Esophagus muscularis mucosa (tissue), 4 donors: ENCODE measurements around the gene CD80. TPM values are rescaled to one million over a fixed set of nuclear protein-coding genes. Genes with fewer than 3 reads are reported as not detected.

Source experiments
- DNase-seq: peaks from one replicate; pipeline ENCODE4 v3.0.0-alpha.2; 2017; ENCODE audit errors: extremely low spot score
- H3K27ac ChIP-seq, 4 donors: fragments of 200-600 bp; sonication (generic); replicated peaks in 1 of 4; 1 replicate in 3 of 4; 2 replicates in 1 of 4; pipeline ENCODE4 v1.5.1; 2016 to 2019; ENCODE audit warnings: mild to moderate bottlenecking in 1 of 4
- H3K27me3 ChIP-seq, 4 donors: fragments of 200-600 bp; sonication (generic); one replicate each; pipeline versions ENCODE4 v1.5.1 to v1.6.0; 2016 to 2019
- H3K36me3 ChIP-seq, 4 donors: fragments of 200-600 bp; sonication (generic); one replicate each; pipeline ENCODE4 v1.5.1; 2016 to 2019
- H3K4me1 ChIP-seq, 4 donors: fragments of 200-600 bp; sonication (generic); one replicate each; pipeline ENCODE4 v1.5.1; 2016 to 2019
- H3K4me3 ChIP-seq, 4 donors: fragments of 200-600 bp; sonication (generic); 1 replicate in 2 of 4; 2 replicates in 2 of 4; pipeline ENCODE4 v1.5.1; 2016 to 2019; ENCODE audit warnings: mild to moderate bottlenecking in 4 of 4, moderate library complexity in 1 of 4
- H3K9me3 ChIP-seq, 4 donors: fragments of 200-600 bp; sonication (generic); 1 replicate in 3 of 4; 2 replicates in 1 of 4; pipeline ENCODE4 v1.5.1; 2016 to 2019
- EP300 ChIP-seq: sonication (generic); formaldehyde crosslinking; IDR thresholded peaks from one replicate; pipeline ENCODE4 v1.6.1; 2017; ENCODE audit warnings: antibody characterized with exemption
- POLR2A ChIP-seq: fragments of 450-650 bp; IDR thresholded peaks from one replicate; pipeline ENCODE4 v1.6.1; 2017; ENCODE audit warnings: antibody characterized with exemption, moderate library complexity, mild to moderate bottlenecking, low read depth
- POLR2AphosphoS5 ChIP-seq, 2 donors: sonication (generic); formaldehyde crosslinking; IDR thresholded peaks; one replicate each; pipeline ENCODE4 v1.6.1; 2017; ENCODE audit warnings: antibody characterized with exemption in 2 of 2
- WGBS: methylation state at CpG from one replicate; pipeline ENCODE4 v1.1.5; 2018; 5-methylcytosine and 5-hydroxymethylcytosine counted together
- intact Hi-C: fragments of 100-400 bp; cut with DNase I; formaldehyde crosslinking; loops from one replicate; pipeline ENCODE4 v1.15.1; 2023
- total RNA-seq, 4 donors: library from RNA; depleted of rRNA; stranded (reverse); fragments of >200 nt; gene quantifications; one replicate each; pipeline versions ENCODE4 v1.1.0 to v1.2.1, GENCODE V29; 2016
- TF ChIP-seq, protein P1 (sequence below), 3 experiments: fragments of 200-600 bp in 2 of 3; fragments of 450-650 bp in 1 of 3; sonication (generic) in 2 of 3; IDR thresholded peaks; one replicate each; pipeline ENCODE4 v1.5.1; 2017 to 2019; ENCODE audit warnings: antibody characterized with exemption in 3 of 3, mild to moderate bottlenecking in 2 of 3, moderate library complexity in 1 of 3

CD80 gene
- total RNA-seq, 4 donors from 2014 or later = 0.26 to 1.3 TPM; not detected in 2

DNA sequence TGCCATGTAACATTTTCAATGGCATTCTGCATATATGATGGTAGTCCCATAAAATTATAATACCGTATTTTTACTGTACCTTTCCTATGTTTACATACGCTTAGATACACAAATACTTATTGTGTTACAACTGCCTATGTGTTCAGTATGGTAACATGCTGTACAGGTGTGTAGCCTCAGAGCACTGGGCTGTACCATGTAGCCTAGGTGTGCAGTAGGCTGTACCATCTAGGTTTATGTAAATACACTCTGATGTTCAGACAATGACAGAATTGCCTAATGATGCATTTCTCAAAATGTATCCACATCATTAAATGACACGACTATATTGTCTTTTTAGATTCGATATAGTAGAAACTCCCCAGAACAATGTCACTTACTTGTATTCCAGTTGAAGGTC is 22.7 kb downstream of the CD80 start:
- Histone ChIP-seq H3K4me1 (no peaks in the 10 kb centered on the region), H3K27ac (no peak overlapping the region), H3K27me3 (no peaks in the 10 kb centered on the region), H3K4me3 (no peak overlapping the region), H3K9me3 (no peaks in the 10 kb centered on the region), H3K36me3 (no peaks in the 10 kb centered on the region)
- DNase-seq = peak; percentile 4
- WGBS = 91% methylated on average over 4 of the region's 4 CpGs
- TF ChIP-seq POLR2AphosphoS5 (IDR thresholded peaks at IDR 0.05) = no peak
- no peak for TF ChIP-seq POLR2A
- TF ChIP-seq, protein P1, sequence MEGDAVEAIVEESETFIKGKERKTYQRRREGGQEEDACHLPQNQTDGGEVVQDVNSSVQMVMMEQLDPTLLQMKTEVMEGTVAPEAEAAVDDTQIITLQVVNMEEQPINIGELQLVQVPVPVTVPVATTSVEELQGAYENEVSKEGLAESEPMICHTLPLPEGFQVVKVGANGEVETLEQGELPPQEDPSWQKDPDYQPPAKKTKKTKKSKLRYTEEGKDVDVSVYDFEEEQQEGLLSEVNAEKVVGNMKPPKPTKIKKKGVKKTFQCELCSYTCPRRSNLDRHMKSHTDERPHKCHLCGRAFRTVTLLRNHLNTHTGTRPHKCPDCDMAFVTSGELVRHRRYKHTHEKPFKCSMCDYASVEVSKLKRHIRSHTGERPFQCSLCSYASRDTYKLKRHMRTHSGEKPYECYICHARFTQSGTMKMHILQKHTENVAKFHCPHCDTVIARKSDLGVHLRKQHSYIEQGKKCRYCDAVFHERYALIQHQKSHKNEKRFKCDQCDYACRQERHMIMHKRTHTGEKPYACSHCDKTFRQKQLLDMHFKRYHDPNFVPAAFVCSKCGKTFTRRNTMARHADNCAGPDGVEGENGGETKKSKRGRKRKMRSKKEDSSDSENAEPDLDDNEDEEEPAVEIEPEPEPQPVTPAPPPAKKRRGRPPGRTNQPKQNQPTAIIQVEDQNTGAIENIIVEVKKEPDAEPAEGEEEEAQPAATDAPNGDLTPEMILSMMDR (IDR thresholded peaks at IDR 0.05) = no peak
- no peak for TF ChIP-seq EP300
- intact Hi-C loops = no loop called here

DNA sequence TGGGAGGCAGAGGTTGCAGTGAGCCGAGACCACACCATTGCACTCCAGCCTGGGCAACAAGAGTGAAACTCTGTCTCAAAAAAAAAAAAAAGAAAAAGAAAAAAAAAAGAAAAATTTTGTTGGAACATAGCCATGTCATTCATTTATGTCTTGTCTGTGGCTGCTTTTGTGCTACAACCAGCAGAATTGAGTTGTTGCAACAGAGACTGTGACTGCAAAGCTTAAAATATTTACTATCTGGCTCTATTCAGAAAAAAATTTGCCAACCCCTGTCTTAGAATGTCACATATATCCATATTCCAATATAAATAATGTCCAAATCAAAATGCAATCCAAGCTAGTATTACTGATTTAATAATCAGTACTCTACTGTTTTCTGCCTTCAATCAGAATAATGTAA is 25.1 kb downstream of the CD80 start:
- WGBS = 73% methylated on average over 1 of the region's 1 CpG
- TF ChIP-seq POLR2AphosphoS5 (IDR thresholded peaks at IDR 0.05) = no peak
- TF ChIP-seq POLR2A = no peak
- TF ChIP-seq, protein P1 (IDR thresholded peaks at IDR 0.05) = no peak
- TF ChIP-seq EP300 = no peak
- H3K27me3 ChIP-seq = no peaks in the 10 kb centered on the region
- no peak overlapping the region for H3K27ac ChIP-seq
- no peaks in the 10 kb centered on the region for H3K4me1 ChIP-seq
- no peaks in the 10 kb centered on the region for H3K9me3 ChIP-seq
- no peak for DNase-seq
- H3K4me3 ChIP-seq = no peak overlapping the region
- intact Hi-C loops = no loop called here
- H3K36me3 ChIP-seq = no peaks in the 10 kb centered on the region

DNA sequence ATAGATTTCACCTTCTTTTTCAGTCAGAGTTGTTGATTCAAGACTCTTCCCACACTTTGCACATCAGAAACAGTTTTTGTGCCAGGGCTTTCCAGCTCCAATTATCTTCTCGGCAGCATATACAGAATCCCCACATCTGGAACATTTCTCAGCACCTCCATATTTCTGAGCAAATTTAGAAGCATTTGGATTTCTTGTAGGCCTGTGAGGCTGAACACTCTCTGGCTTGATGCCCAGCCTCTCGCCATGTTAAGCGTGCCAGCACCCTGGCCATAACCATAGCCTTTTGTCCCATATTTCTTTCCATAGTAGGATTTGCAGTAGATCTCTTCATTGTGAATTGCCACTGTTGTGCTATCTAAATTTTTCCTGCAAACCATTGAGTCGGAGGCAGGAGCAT is 28.3 kb downstream of the CD80 start:
- Histone ChIP-seq H3K36me3 (no peaks in the 10 kb centered on the region), H3K4me1 (no peaks in the 10 kb centered on the region), H3K27ac (no peak overlapping the region), H3K4me3 (no peak overlapping the region), H3K9me3 (no peaks in the 10 kb centered on the region), H3K27me3 (no peaks in the 10 kb centered on the region)
- intact Hi-C loops = no loop called here
- TF ChIP-seq POLR2AphosphoS5 (IDR thresholded peaks at IDR 0.05) = no peak
- TF ChIP-seq POLR2A = no peak
- no peak for TF ChIP-seq EP300
- TF ChIP-seq, protein P1 (IDR thresholded peaks at IDR 0.05) = no peak
- no peak for DNase-seq
- WGBS = 82% methylated on average over 4 of the region's 4 CpGs

DNA sequence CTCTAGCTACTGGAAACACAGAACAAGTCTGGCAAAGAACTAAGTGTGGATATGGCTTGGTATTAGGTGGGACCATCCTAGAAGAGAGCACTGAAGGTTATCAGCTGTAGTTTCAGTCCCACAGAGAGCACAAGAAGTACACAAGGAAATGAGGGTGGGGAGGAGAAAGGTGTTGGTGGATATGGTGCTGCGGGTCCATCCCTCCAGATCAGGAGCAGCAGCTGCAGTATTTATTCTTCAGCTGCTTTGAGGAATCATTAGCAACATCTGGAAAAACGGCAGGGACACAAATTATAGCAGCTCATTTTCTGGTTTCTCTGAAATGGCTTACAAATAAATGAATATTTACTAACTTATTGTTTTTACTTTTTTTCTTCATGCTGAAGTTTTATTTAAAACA is 29.0 kb downstream of the CD80 start:
- TF ChIP-seq, protein P1 (IDR thresholded peaks at IDR 0.05) = no peak
- TF ChIP-seq POLR2AphosphoS5 (IDR thresholded peaks at IDR 0.05) (no peak), EP300 (no peak), POLR2A (no peak)
- no peaks in the 10 kb centered on the region for H3K9me3 ChIP-seq
- no peak for DNase-seq
- no peaks in the 10 kb centered on the region for H3K4me1 ChIP-seq
- H3K4me3 ChIP-seq = no peak overlapping the region
- no peaks in the 10 kb centered on the region for H3K27me3 ChIP-seq
- WGBS = 66% methylated on average over 2 of the region's 2 CpGs
- intact Hi-C loops = no loop called here
- no peak overlapping the region for H3K27ac ChIP-seq
- peaks cover 0 to under 1% (median 0%) of the 10 kb centered on the region in 4 donors for H3K36me3 ChIP-seq

DNA sequence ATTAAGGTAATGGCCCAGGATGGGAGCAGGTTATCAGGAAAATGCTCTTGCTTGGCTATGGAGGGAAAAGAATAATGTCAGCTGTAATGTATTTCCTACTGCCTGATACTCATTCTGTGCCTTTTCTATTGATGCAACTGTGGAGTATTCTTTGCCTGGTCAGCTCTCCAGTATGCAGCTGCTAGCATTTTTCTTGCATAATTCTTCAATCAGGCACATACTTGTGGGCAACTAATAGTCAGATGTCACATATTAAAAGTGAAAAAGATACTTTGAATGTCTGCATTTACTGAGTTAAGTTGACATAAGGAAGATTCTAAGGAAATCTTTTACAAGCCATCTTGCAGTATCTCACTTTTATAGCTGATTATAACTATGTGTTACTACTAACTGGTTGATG is 29.5 kb downstream of the CD80 start:
- Histone ChIP-seq H3K4me1 (peaks cover 0 to 2% (median 0%) of the 10 kb centered on the region in 4 donors), H3K36me3 (peaks cover 0 to 6% (median 0%) of the 10 kb centered on the region in 4 donors), H3K9me3 (no peaks in the 10 kb centered on the region), H3K27ac (no peak overlapping the region), H3K27me3 (no peaks in the 10 kb centered on the region), H3K4me3 (no peak overlapping the region)
- intact Hi-C loops = no loop called here
- DNase-seq = no peak
- TF ChIP-seq, protein P1 (IDR thresholded peaks at IDR 0.05) = no peak
